MM.1S (cell line): ENCODE data around the gene PCDHA1.

ENCODE experiments used
- DNase-seq: peaks from one replicate; pipeline ENCODE4 v3.0.0-alpha.2; 2015
- H2AFZ ChIP-seq: fragments of 300-600 bp; sonication (generic); 2 replicates; pipeline ENCODE4 v1.6.0; 2016; ENCODE audit warnings: antibody characterized with exemption, low read length
- H3F3A ChIP-seq: fragments of 300-600 bp; sonication (generic); 2 replicates; pipeline ENCODE4 v1.6.1; 2016; ENCODE audit warnings: mild to moderate bottlenecking, antibody characterized with exemption, low read length, moderate library complexity, mixed read lengths; ENCODE audit not compliant: insufficient read depth
- H3K27ac ChIP-seq: fragments of 300-600 bp; sonication (generic); 2 replicates; pipeline ENCODE4 v1.5.1; 2016; ENCODE audit warnings: mild to moderate bottlenecking, low read length
- H3K27me3 ChIP-seq: fragments of 300-600 bp; sonication (generic); replicated peaks from 2 replicates; pipeline ENCODE4 v1.6.0; 2016; ENCODE audit warnings: low read length; ENCODE audit not compliant: insufficient read depth
- H3K36me3 ChIP-seq: fragments of 300-600 bp; sonication (generic); replicated peaks from 2 replicates; pipeline ENCODE4 v1.6.1; 2016; ENCODE audit warnings: mild to moderate bottlenecking, low read length, mixed read lengths; ENCODE audit not compliant: insufficient read depth
- H3K4me1 ChIP-seq: fragments of 300-600 bp; sonication (generic); 2 replicates; pipeline ENCODE4 v1.6.1; 2016; ENCODE audit warnings: low read length, mixed read lengths
- H3K4me2 ChIP-seq: fragments of 300-600 bp; sonication (generic); 2 replicates; pipeline ENCODE4 v1.6.0; 2016; ENCODE audit warnings: low read depth, low read length
- H3K4me3 ChIP-seq: fragments of 300-600 bp; sonication (generic); 2 replicates; pipeline ENCODE4 v1.5.1; 2016; ENCODE audit warnings: low read length, mixed read lengths
- H3K79me2 ChIP-seq: fragments of 300-600 bp; sonication (generic); 2 replicates; pipeline ENCODE4 v1.6.1; 2016; ENCODE audit warnings: mixed run types, low read length, mixed read lengths
- H3K9ac ChIP-seq: fragments of 300-600 bp; sonication (generic); 2 replicates; pipeline ENCODE4 v1.6.1; 2016; ENCODE audit warnings: low read length, mixed read lengths
- H3K9me2 ChIP-seq: fragments of 300-600 bp; sonication (generic); replicated peaks from 2 replicates; pipeline ENCODE4 v1.6.1; 2016; ENCODE audit warnings: mild to moderate bottlenecking, low read length, mixed read lengths; ENCODE audit not compliant: insufficient read depth
- H3K9me3 ChIP-seq: fragments of 300-600 bp; sonication (generic); replicated peaks from 2 replicates; pipeline ENCODE4 v1.6.1; 2016; ENCODE audit warnings: mild to moderate bottlenecking, low read length, mixed read lengths; ENCODE audit not compliant: insufficient read depth
- H4K20me1 ChIP-seq: fragments of 300-600 bp; sonication (generic); 2 replicates; pipeline ENCODE4 v1.6.1; 2016; ENCODE audit warnings: mild to moderate bottlenecking, low read length, moderate library complexity, mixed read lengths; ENCODE audit not compliant: insufficient read depth
- CTCF ChIP-seq: fragments of 300-600 bp; sonication (generic); IDR thresholded peaks from 2 replicates; pipeline ENCODE4 v1.5.1; 2016; ENCODE audit warnings: antibody characterized with exemption, low read length, mixed read lengths
- EZH2 ChIP-seq: fragments of 300-600 bp; sonication (generic); optimal IDR thresholded peaks from 2 replicates; pipeline ENCODE3; 2017; ENCODE audit warnings: low read depth, mild to moderate bottlenecking, antibody characterized with exemption, low read length, mixed read lengths
- EZH2phosphoT487 ChIP-seq: fragments of 300-600 bp; sonication (generic); IDR thresholded peaks from 2 replicates; pipeline ENCODE4 v1.6.1; 2018; ENCODE audit warnings: antibody characterized with exemption, low read length

The PCDHA1 gene

GRCh38 chr5:140855772-140856674 lies 70.1 kb downstream of the PCDHA1 start, which contains the start of gene PCDHA10:
PCDHA10 (plus strand) TSS chr5:140855897; CDS start chr5:140856049, 152 bp downstream.
- no peak within 1 kb of the TSS for H2AFZ ChIP-seq
- DNase-seq, result no peak
- H3K9me3 ChIP-seq, result no peaks in the 10 kb centered on the region
- no peaks in the 10 kb centered on the region for H3K9me2 ChIP-seq
- no peak within 1 kb of the TSS for H3K4me2 ChIP-seq
- no peak within 1 kb of the TSS for H3K9ac ChIP-seq
- TF ChIP-seq CTCF (peak; percentile 10; the same call in 1 of the 2 replicates), EZH2 (no peak)
- no peaks in the 10 kb centered on the region for H3K79me2 ChIP-seq
- H4K20me1 ChIP-seq, result no peaks in the 10 kb centered on the region
- no peaks in the 10 kb centered on the region for H3K27me3 ChIP-seq
- no peaks in the 10 kb centered on the region for H3F3A ChIP-seq
- H3K36me3 ChIP-seq, result no peaks in the 10 kb centered on the region
- no peaks in the 10 kb centered on the region for H3K4me1 ChIP-seq
- no peak within 1 kb of the TSS for H3K4me3 ChIP-seq
- no peak within 1 kb of the TSS for H3K27ac ChIP-seq

- Histone ChIP-seq H3F3A (no peaks in the 10 kb centered on the region), H4K20me1 (no peaks in the 10 kb centered on the region), H3K4me1 (no peaks in the 10 kb centered on the region), H3K9ac (no peak overlapping the region), H3K36me3 (no peaks in the 10 kb centered on the region), H3K9me2 (no peaks in the 10 kb centered on the region), H2AFZ (no peak overlapping the region), H3K79me2 (no peaks in the 10 kb centered on the region), H3K9me3 (no peaks in the 10 kb centered on the region), H3K27me3 (no peaks in the 10 kb centered on the region), H3K4me3 (no peak overlapping the region), H3K27ac (no peak overlapping the region), H3K4me2 (no peak overlapping the region)
- DNase-seq, result no peak
- no peak for TF ChIP-seq EZH2phosphoT487
- TF ChIP-seq CTCF, result no peak
- no peak for TF ChIP-seq EZH2
Measured at GRCh38 chr5:140857177-140857986, 71.4 kb downstream of the PCDHA1 start.

- TF ChIP-seq EZH2phosphoT487 (no peak), EZH2 (no peak), CTCF (no peak)
- no peaks in the 10 kb centered on the region for H3K36me3 ChIP-seq
- no peaks in the 10 kb centered on the region for H4K20me1 ChIP-seq
- H3K9me2 ChIP-seq, result no peaks in the 10 kb centered on the region
- no peak overlapping the region for H3K27ac ChIP-seq
- no peak overlapping the region for H2AFZ ChIP-seq
- no peak overlapping the region for H3K4me3 ChIP-seq
- H3K27me3 ChIP-seq, result no peaks in the 10 kb centered on the region
- no peak overlapping the region for H3K9ac ChIP-seq
- H3F3A ChIP-seq, result no peaks in the 10 kb centered on the region
- no peaks in the 10 kb centered on the region for H3K9me3 ChIP-seq
- H3K4me2 ChIP-seq, result no peak overlapping the region
- DNase-seq, result no peak
- no peaks in the 10 kb centered on the region for H3K4me1 ChIP-seq
- no peaks in the 10 kb centered on the region for H3K79me2 ChIP-seq
Measured at GRCh38 chr5:140857987-140858240, 72.0 kb downstream of the PCDHA1 start.
